ENCODE measurements around the gene ACKR4.
"Not testable (repeated sequence)": the region's sequence is repeated elsewhere in the genome, so short reads cannot be mapped to it uniquely, and the experiment has no call there.

The ACKR4 gene

GRCh38 chr3:132594498-132594897, 2.6 kb upstream of the ACKR4 start:
- no peak for DNase-seq (ENCODE audit: low read depth in 2 of 2)

- no peak for DNase-seq (ENCODE audit: low read depth in 2 of 2)
Measured at GRCh38 chr3:132595014-132595413, 2.1 kb upstream of the ACKR4 start.

GRCh38 chr3:132596326-132596725, 744 bp upstream of the ACKR4 start:
- DNase-seq (ENCODE audit: low read depth in 2 of 2), result no peak

- DNase-seq (ENCODE audit: low read depth in 2 of 2), result no peak
Measured at GRCh38 chr3:132597660-132598059, 590 bp downstream of the ACKR4 start.

- DNase-seq (ENCODE audit: low read depth in 2 of 2), result no peak
Measured at GRCh38 chr3:132598181-132598580, 1.1 kb downstream of the ACKR4 start.

- DNase-seq (ENCODE audit: low read depth in 2 of 2), result not testable (repeated sequence)
Measured at GRCh38 chr3:132600614-132601013, 3.5 kb downstream of the ACKR4 start.

GRCh38 chr3:132605374-132605792, 8.3 kb downstream of the ACKR4 start:
- DNase-seq (ENCODE audit: low read depth in 2 of 2), result no peak

- no peak for DNase-seq (ENCODE audit: low read depth in 2 of 2)
Measured at GRCh38 chr3:132606085-132606484, 9.0 kb downstream of the ACKR4 start.

- not testable (repeated sequence) for DNase-seq (ENCODE audit: low read depth in 2 of 2)
Measured at GRCh38 chr3:132606620-132607019, 9.6 kb downstream of the ACKR4 start.

- DNase-seq (ENCODE audit: low read depth in 2 of 2), result not testable (repeated sequence)
Measured at GRCh38 chr3:132615301-132615700, 18.2 kb downstream of the ACKR4 start.

- DNase-seq (ENCODE audit: low read depth in 2 of 2), result no peak
Measured at GRCh38 chr3:132615881-132616280, 18.8 kb downstream of the ACKR4 start.

- DNase-seq (ENCODE audit: low read depth in 2 of 2), result no peak
Measured at GRCh38 chr3:132616780-132617179, 19.7 kb downstream of the ACKR4 start.

- no peak for DNase-seq (ENCODE audit: low read depth in 2 of 2)
Measured at GRCh38 chr3:132622148-132622547, 25.1 kb downstream of the ACKR4 start.

GRCh38 chr3:132622761-132623160, 25.7 kb downstream of the ACKR4 start:
- DNase-seq (ENCODE audit: low read depth in 2 of 2), result no peak

GRCh38 chr3:132623646-132624045, 26.6 kb downstream of the ACKR4 start:
- DNase-seq (ENCODE audit: low read depth in 2 of 2), result no peak

GRCh38 chr3:132624790-132625189, 27.7 kb downstream of the ACKR4 start:
- no peak for DNase-seq (ENCODE audit: low read depth in 2 of 2)

- DNase-seq (ENCODE audit: low read depth in 2 of 2), result no peak
Measured at GRCh38 chr3:132625613-132626012, 28.5 kb downstream of the ACKR4 start.

GRCh38 chr3:132626955-132627354, 29.9 kb downstream of the ACKR4 start:
- DNase-seq (ENCODE audit: low read depth in 2 of 2), result no peak

GRCh38 chr3:132628157-132628556, 31.1 kb downstream of the ACKR4 start:
- no peak for DNase-seq (ENCODE audit: low read depth in 2 of 2)

GRCh38 chr3:132629928-132630327, 32.9 kb downstream of the ACKR4 start:
- no peak for DNase-seq (ENCODE audit: low read depth in 2 of 2)

GRCh38 chr3:132630612-132631011, 33.5 kb downstream of the ACKR4 start:
- DNase-seq (ENCODE audit: low read depth in 2 of 2), result no peak

GRCh38 chr3:132635052-132635451, 38.0 kb downstream of the ACKR4 start:
- DNase-seq (ENCODE audit: low read depth in 2 of 2), result no peak

- no peak for DNase-seq (ENCODE audit: low read depth in 2 of 2)
Measured at GRCh38 chr3:132637590-132637989, 40.5 kb downstream of the ACKR4 start.

GRCh38 chr3:132638706-132639105, 41.6 kb downstream of the ACKR4 start:
- DNase-seq (ENCODE audit: low read depth in 2 of 2), result no peak

GRCh38 chr3:132641427-132641826, 44.4 kb downstream of the ACKR4 start:
- DNase-seq (ENCODE audit: low read depth in 2 of 2), result not testable (repeated sequence)
